Neural cell (in vitro differentiated cells): ENCODE results near the gene CPA2. TPM values are rescaled to one million over a fixed set of nuclear protein-coding genes. Genes with fewer than 3 reads are reported as not detected.

ENCODE experiments used
- H2AFZ ChIP-seq: fragments of 200-600, 300-800 bp; sonication (generic), shearing (Covaris generic); 2 replicates; pipeline ENCODE4 v1.6.0; 2014; ENCODE audit warnings: low read depth, mild to moderate bottlenecking, antibody characterized with exemption, low read length, moderate library complexity
- H3F3A ChIP-seq: fragments of 200-600 bp; shearing (Covaris generic); 2 replicates; pipeline ENCODE4 v1.6.1; 2016; ENCODE audit warnings: mild to moderate bottlenecking, moderate library complexity, mixed read lengths, antibody characterized with exemption, low read length; ENCODE audit not compliant: insufficient read depth, poor library complexity, severe bottlenecking
- H3K27ac ChIP-seq: fragments of 200-600, 300-800 bp; sonication (generic), shearing (Covaris generic); 2 replicates; pipeline ENCODE4 v1.5.1; 2014; ENCODE audit warnings: mild to moderate bottlenecking, low read length, moderate library complexity
- H3K27me3 ChIP-seq: fragments of 300-800, 200-600 bp; sonication (generic), shearing (Covaris generic); 2 replicates; pipeline ENCODE4 v1.6.0; 2014; ENCODE audit warnings: mild to moderate bottlenecking, low read depth, low read length, moderate library complexity; ENCODE audit not compliant: insufficient read depth
- H3K36me3 ChIP-seq: fragments of 300-800, 200-600 bp; sonication (generic), shearing (Covaris generic); 2 replicates; pipeline ENCODE4 v1.5.1; 2014; ENCODE audit warnings: mild to moderate bottlenecking, antibody characterized with exemption, low read length, moderate library complexity; ENCODE audit not compliant: insufficient read depth
- H3K4me2 ChIP-seq: fragments of 300-800, 200-600 bp; sonication (generic), shearing (Covaris generic); 2 replicates; pipeline ENCODE4 v1.6.0; 2014; ENCODE audit warnings: mild to moderate bottlenecking, low read length
- H3K4me3 ChIP-seq: fragments of 300-800, 200-600 bp; sonication (generic), shearing (Covaris generic); 2 replicates; pipeline ENCODE4 v1.5.1; 2014; ENCODE audit warnings: mild to moderate bottlenecking, low read length, moderate library complexity
- H3K79me2 ChIP-seq: fragments of 200-600 bp; shearing (Covaris generic); replicated peaks from 2 replicates; pipeline ENCODE4 v1.6.0; 2014; ENCODE audit warnings: mild to moderate bottlenecking, low read length, moderate library complexity; ENCODE audit not compliant: insufficient read depth
- H3K9ac ChIP-seq: fragments of 300-800, 200-600 bp; sonication (generic), shearing (Covaris generic); 2 replicates; pipeline ENCODE4 v1.6.1; 2016; ENCODE audit warnings: mild to moderate bottlenecking, low read length, mixed read lengths
- H3K9me2 ChIP-seq: fragments of 200-600 bp; shearing (Covaris generic); 2 replicates; pipeline ENCODE4 v1.6.1; 2016; ENCODE audit warnings: mild to moderate bottlenecking, low read length, mixed read lengths; ENCODE audit not compliant: insufficient read depth
- H3K9me3 ChIP-seq: fragments of 200-600, 300-800 bp; sonication (generic), shearing (Covaris generic); 2 replicates; pipeline ENCODE4 v1.6.1; 2016; ENCODE audit warnings: mild to moderate bottlenecking, mixed run types, low read length, moderate library complexity, mixed read lengths
- H4K20me1 ChIP-seq: fragments of 200-600 bp; shearing (Covaris generic); 2 replicates; pipeline ENCODE4 v1.6.1; 2016; ENCODE audit warnings: mild to moderate bottlenecking, mixed run types; ENCODE audit not compliant: insufficient read depth
- CTCF ChIP-seq: fragments of 450-650 bp; IDR thresholded peaks from 2 replicates; pipeline ENCODE4 v1.5.1; 2014; ENCODE audit warnings: antibody characterized with exemption, mild to moderate bottlenecking, moderate library complexity; ENCODE audit not compliant: poor library complexity, severe bottlenecking
- EP300 ChIP-seq: fragments of 450-650 bp; conservative IDR thresholded peaks from 2 replicates; pipeline ENCODE4 v1.6.1; 2014; ENCODE audit warnings: antibody characterized with exemption, mild to moderate bottlenecking, moderate library complexity; ENCODE audit not compliant: poor library complexity, severe bottlenecking
- EZH2 ChIP-seq: fragments of 200-600, 300-800 bp; shearing (Covaris generic), sonication (generic); IDR thresholded peaks from 2 replicates; pipeline ENCODE4 v1.6.1; 2014; ENCODE audit warnings: antibody characterized with exemption, low read length, borderline replicate concordance, mild to moderate bottlenecking; ENCODE audit not compliant: insufficient read depth, poor library complexity, severe bottlenecking
- MXI1 ChIP-seq: fragments of 450-650 bp; conservative IDR thresholded peaks from 2 replicates; pipeline ENCODE4 v1.6.1; 2014; ENCODE audit warnings: antibody characterized with exemption, mild to moderate bottlenecking; ENCODE audit not compliant: poor library complexity, severe bottlenecking
- POLR2AphosphoS5 ChIP-seq: IDR thresholded peaks from 2 replicates; pipeline ENCODE4 v1.6.1; 2012
- RAD21 ChIP-seq: fragments of 450-650 bp; conservative IDR thresholded peaks from 2 replicates; pipeline ENCODE4 v1.6.1; 2014; ENCODE audit warnings: antibody characterized with exemption, mild to moderate bottlenecking, moderate library complexity
- REST ChIP-seq: IDR thresholded peaks from 2 replicates; pipeline ENCODE4 v1.6.1; 2012; ENCODE audit warnings: borderline replicate concordance
- SMC3 ChIP-seq: fragments of 450-650 bp; conservative IDR thresholded peaks from 2 replicates; pipeline ENCODE4 v1.6.1; 2014; ENCODE audit warnings: antibody characterized with exemption, mild to moderate bottlenecking, moderate library complexity; ENCODE audit not compliant: poor library complexity
- TAF1 ChIP-seq: IDR thresholded peaks from 2 replicates; pipeline ENCODE4 v1.6.1; 2012; ENCODE audit warnings: low read depth
- polyA plus RNA-seq: library from polyadenylated mRNA; depleted of rRNA; stranded (reverse); fragments of >200 nt; gene quantifications from 2 replicates; pipeline ENCODE4 v1.2.3, GENCODE V29; 2014

CPA2 gene
- polyA plus RNA-seq, 1 donor from 2014 or later: 0.41 TPM

- no peaks in the 10 kb centered on the region for H4K20me1 ChIP-seq
- peak overlapping the region; percentile 67 for H3K9ac ChIP-seq
- no peaks in the 10 kb centered on the region for H3K9me3 ChIP-seq
- H3K27me3 ChIP-seq: no peaks in the 10 kb centered on the region
- peak overlapping the region; percentile 99 for H3K27ac ChIP-seq
- peak; percentile 8 for TF ChIP-seq SMC3
- no peak for TF ChIP-seq EZH2
- peaks cover 8% of the 10 kb centered on the region for H3K79me2 ChIP-seq
- no peaks in the 10 kb centered on the region for H3K9me2 ChIP-seq
- peaks cover 19% of the 10 kb centered on the region for H3F3A ChIP-seq
- no peak overlapping the region for H2AFZ ChIP-seq
- H3K36me3 ChIP-seq: no peaks in the 10 kb centered on the region
- peak overlapping the region; percentile 48 for H3K4me3 ChIP-seq
- H3K4me2 ChIP-seq: peak overlapping the region; percentile 66
Measured at GRCh38 chr7:130273933-130274255, 7.2 kb downstream of the CPA2 start.

GRCh38 chr7:130274296-130274695 lies 7.6 kb downstream of the CPA2 start:
- H3K9me3 ChIP-seq: no peaks in the 10 kb centered on the region
- no peaks in the 10 kb centered on the region for H4K20me1 ChIP-seq
- peaks cover 19% of the 10 kb centered on the region for H3F3A ChIP-seq
- H3K9ac ChIP-seq: peak overlapping the region; percentile 67
- H3K27ac ChIP-seq: peak overlapping the region; percentile 99
- H3K79me2 ChIP-seq: peaks cover 8% of the 10 kb centered on the region
- H3K4me2 ChIP-seq: peak overlapping the region; percentile 21
- H3K27me3 ChIP-seq: no peaks in the 10 kb centered on the region
- no peaks in the 10 kb centered on the region for H3K36me3 ChIP-seq
- peak overlapping the region; percentile 48 for H3K4me3 ChIP-seq
- no peaks in the 10 kb centered on the region for H3K9me2 ChIP-seq
- no peak overlapping the region for H2AFZ ChIP-seq
- TF ChIP-seq POLR2AphosphoS5 (no peak), EZH2 (no peak), REST (no peak), MXI1 (no peak), SMC3 (no peak), EP300 (no peak), CTCF (no peak), RAD21 (no peak), TAF1 (no peak)
